GM18867 (cell line): ENCODE measurements around the gene GPR83.
"Not testable (repeated sequence)": the region's sequence is repeated elsewhere in the genome, so short reads cannot be mapped to it uniquely, and the experiment has no call there.

Experiments used
- ATAC-seq: cut with Tn5 transposase; IDR thresholded peaks from one replicate; pipeline ENCODE4 v1.9.1; 2021; ENCODE audit warnings: mild to moderate bottlenecking, moderate library complexity; ENCODE audit not compliant: unreplicated experiment

GPR83 gene

DNA sequence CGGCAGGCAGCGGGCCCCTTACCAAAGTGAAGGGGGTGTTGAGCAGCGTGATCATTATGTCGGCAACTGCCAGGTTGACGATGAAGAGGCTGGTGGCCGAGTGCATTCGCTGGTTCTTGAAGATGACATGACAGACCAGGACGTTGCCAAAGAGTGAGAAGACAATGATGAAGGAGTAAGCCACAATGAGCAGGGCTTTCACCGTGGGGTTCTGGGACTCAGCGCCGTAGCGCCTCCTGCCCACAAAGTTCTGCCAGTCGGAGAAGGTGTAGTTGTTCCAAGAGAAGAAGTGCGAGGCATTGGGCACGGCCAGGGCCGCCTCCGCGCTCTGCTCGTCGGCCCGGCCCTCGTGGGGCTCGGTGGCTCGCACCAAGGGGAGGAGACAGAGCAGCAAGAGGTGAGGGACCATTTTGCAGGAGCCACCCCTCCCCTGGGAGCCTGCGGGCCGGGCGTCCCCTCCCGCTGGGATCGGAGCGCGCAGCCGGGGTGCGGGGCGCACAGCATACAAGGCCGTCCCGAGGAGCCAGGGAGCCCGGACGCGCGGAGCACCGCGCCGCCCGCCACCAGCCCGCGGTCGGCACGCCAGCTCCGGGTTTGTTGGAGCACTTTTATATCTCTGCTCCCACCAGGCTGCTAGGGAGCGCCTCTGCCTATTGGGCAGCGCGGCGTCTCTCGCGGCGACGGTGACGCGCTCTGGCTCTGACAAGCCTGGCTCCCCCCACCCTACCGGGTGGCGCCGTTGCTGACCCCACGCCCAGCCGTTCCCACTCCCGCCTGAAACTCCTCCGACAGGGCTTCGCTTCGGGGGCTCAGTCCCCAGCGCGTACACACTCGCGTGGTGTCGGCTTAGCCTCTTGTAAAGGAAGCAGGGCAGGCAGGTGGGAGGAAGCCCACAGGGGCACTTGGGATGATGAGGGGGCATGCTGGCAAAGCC is at the start of gene GPR83:
Gene GPR83 (minus strand): TSS at position 581 of the 934 bp plus-strand sequence. CDS start 172 bp downstream, at position 409.
- ATAC-seq: no peak

DNA sequence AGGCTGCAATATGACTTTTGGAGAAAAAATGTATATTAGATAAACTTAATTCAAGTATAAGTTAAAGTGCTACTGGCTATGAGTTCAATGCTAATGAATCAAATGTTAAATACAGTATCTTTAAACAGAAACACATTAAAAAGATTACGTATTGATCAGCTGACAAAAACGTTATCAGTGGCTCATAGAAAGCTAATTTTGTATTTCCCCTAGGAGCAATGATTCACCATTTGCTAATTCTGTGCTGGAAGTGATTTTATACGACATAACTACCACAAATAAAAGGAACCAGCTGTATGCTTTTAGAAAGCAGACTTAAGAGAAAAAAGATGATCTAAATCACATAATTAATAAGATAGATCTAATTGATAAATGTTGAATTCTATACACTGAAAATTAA is 48.8 kb upstream of the GPR83 start:
- ATAC-seq: no peak

DNA sequence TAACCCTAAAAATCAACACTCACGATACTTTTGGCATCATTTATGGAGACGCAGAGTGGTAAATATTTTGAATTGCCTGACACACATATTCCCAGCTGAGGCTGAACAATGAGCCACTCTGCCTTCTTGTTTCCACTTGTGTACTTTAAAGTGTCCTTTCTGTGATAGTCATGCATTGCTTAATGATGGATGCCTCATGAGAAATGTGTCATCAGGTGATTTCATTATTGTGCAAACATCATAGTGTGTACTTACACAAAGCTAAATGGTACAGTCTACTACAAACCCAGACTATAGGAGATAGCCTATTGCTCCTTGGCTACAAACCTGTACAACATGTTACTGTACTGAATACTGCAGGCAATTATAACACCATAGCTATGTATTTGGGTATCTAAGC is 48.2 kb upstream of the GPR83 start:
- ATAC-seq: no peak

DNA sequence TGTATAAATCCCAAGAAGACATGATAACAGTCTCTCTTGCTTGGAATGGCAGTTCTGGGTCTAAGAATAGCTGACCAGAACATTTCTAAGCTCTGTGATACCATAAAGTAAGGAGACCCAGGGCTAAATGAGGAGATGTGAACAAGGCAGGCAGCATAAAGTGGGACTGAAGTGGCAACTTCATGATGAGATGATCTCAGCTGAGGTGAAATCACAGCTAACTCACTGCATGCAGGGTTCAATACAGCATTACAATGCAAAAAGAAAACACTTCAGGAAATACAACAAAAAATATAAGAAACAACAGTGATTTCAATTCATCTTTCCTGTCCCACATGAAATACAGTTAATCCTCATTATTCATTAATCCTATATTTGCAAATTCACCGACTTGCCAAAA is 47.8 kb upstream of the GPR83 start:
- ATAC-seq: no peak

DNA sequence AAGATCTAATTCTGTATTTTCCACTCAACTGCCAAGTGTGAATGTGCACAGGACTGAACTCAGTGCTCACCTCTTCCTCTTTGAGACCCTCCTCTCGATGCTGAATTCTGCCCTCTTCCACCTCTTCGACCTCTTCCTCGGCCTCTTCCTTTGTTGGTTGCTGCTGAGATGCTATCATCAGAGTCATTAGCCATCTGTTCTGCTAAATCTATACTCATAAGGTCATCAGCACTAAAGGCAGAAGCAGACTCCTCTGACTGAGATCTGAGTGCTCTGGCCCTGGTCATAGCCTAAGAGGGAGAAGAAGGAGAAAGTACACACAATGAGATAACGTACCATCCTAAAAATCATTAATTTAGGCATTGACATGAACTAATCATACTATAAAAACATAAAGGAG is 45.9 kb upstream of the GPR83 start:
- ATAC-seq: no peak

DNA sequence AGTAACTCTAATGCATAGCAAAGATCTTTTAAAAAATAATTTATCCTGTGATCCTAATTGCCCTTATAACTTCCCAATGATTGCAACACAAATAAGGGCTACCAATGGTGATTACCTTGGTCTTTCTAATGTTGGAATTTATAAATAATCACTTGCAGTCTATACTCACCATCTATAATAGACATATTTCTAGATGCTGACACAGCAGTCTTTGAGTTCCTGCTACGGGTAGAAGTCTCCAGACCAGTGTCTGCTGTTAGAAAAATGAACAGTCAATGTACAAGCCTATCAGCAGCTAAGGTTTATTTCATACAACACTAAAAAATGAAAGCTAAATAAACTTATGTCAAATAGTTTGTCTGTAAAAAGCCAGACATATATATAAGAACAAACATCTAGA is 44.4 kb upstream of the GPR83 start:
- no peak for ATAC-seq

DNA sequence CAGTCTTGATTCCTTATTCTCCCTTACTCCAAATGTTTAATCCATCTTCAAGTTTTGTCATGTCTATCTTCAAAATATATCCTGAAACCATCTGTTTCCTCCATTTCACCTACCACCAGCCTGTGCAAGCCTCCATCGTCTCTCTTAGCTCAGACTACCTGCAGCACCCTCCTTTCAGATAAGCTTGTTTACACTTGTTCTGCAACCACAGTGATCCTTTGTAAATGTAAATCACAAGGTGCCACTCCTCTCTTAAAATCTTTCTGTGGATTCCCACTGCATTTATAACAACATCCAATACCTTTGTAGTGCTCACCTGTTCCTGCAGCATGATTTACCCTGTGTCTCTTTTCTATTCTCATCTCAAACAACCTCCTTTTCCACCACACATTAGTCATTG is 31.8 kb upstream of the GPR83 start:
- ATAC-seq: no peak

DNA sequence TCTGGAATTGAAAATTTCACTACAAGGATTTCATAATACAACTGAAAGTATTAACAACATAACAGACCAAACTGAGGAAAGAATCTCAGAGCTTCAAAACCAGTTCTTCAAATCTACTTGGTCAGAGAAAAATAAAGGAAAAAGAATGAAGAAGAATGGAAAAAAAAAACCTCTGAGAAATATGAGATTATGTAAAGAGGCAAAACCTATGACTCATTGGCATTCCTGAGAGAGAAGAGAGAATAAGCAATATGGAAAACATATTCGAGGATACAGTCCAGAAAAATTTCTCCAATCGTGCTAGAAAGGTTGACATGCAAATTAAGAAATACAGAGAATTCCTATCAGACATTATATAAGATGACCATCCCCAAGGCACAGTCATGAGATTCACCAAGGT is 23.4 kb upstream of the GPR83 start:
- ATAC-seq: no peak

DNA sequence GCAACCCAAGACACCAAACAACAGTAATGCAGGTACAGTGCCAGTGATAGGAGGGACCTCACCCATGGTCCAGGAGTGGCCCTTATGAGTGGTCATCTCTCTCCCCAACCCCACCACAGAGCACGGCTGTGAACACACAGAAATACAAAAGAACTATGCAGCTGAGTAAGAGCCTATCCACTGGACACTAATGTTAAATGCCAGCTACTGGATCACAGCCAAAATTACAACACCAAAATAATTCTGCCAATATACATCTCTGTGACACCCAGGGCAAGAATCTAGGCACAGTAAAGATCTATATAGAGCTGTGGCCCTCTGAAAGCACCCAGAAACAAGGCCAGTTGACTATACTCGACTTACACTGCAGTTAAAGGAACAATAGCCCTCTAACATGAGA is 22.8 kb upstream of the GPR83 start:
- no peak for ATAC-seq

DNA sequence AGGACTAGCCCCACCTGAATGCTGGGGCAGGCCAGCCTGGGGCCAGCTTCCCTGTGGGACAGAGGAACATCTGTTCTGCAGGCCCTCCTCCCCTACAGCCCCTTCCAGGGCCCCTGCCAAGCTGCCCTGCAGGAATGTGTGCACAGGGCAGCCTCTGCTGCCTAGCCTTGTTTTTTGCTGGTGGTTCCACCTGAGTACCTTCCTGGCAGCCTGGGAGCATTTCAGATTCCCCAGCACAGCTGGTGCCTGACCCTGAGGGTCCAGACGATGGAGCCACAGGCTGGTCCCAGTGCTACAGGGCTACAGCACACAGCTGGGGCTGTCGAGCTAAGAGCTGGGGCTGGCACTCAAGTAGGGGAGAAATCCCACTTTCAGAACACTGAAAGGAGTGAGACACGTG is 22.3 kb upstream of the GPR83 start:
- no peak for ATAC-seq

DNA sequence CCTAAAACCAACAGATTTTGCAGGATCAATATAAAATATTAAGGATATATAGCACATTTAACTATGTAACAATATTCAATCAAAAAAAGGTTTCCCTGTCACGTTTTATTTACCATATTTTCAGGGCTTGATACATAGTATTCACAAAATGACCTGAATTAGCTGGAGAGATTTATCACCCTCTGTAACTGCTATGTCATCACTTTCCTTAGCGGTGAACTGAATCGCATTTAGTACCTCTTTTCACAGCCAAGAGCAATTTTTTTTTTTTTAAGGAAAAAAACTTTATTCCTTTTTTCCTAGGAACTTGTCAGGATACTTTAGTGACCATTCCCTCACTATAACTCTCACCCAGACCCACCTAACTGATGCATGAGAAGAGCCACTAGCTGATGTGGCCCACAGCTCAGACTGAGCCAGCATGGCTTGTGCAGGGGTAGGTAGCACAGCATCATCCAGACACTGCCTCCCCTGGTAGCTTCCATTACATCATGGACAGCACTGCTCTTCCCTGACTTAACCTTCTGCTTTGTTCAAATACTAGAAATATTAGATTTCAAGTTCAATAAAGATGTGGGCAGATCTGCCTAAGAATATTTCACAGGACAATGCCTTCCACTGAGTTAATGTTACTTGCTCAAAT is 17.0 kb upstream of the GPR83 start:
- ATAC-seq: no peak

DNA sequence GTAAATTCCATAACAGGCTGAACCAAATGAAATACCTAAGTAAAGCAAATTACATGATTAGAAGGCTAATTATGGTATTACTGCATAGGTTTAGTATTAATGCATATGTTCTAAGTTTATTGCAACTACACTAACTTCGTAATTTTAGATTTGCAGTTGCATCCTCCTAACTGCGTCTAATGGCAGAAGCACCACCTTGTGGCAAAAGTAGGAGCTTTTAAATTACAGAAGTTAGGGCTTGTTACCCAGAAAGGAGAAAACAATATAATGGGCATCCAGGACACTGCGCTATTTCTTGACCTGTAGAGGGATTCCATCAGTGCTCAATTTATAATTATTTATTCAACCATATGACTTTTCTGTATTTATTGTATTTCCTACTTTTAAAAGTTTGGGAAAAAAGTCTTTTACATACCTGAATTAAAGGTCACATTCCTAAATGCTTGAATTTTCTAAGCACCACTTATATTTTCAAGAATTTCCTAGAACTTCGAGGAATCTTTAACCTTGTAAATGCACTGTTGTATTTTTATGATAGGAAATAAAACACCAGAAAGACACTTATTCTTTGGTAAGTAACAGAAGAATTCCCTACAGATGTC is 16.3 kb upstream of the GPR83 start:
- ATAC-seq: no peak

DNA sequence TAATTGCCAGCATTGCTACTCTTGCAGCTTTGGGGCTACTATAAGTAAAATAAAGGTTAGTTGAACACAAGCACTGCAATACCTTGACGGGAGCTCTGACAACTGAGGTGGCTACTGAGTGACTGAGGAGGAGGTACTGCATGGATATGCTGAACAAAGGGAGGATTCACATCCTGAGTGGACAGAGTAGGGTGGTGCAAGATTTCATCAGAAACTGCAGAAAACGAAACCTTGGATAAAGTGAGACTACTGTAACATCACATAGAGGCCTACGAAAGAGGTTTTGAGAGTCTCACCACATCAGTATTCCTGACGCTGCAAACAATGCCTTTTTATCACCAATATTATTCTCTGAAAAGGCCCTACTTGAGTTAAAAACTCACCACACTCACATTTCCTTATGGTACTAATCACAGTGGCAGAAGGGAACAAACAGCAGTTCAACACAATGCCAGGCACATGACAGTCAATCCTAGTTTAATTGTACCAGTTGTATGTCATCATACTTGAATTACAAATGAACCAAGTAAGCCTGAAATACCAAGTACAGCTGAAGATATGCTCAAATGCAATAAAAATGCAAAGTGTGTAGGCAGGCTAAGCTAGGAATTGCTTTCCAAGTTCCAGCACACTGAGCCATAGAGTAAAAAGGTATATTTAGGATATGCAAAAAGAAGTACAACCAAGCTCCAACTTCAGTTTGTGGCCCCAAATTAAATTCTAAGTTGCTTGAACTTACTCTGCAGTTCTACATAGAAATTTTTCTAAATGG is 4.0 kb upstream of the GPR83 start:
- ATAC-seq: no peak

DNA sequence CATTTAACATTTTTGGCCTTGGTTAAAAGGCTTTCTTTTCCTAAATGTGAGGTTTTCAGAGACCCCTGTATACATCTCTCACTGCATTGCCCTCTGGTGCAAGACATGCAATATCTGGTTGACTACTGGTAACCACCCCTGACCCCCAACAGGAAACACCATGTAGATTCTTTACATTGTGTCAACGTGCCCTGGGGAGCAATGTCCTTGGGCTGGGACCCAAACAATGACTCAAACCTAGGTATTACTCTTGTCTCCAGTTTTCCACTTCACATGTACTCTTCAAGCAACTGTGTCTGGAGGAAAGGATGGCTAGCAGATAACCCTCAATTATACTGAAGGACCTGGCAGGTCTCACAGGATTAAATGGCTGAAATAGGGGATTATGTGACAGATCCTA is 1.1 kb upstream of the GPR83 start:
- ATAC-seq: no peak

DNA sequence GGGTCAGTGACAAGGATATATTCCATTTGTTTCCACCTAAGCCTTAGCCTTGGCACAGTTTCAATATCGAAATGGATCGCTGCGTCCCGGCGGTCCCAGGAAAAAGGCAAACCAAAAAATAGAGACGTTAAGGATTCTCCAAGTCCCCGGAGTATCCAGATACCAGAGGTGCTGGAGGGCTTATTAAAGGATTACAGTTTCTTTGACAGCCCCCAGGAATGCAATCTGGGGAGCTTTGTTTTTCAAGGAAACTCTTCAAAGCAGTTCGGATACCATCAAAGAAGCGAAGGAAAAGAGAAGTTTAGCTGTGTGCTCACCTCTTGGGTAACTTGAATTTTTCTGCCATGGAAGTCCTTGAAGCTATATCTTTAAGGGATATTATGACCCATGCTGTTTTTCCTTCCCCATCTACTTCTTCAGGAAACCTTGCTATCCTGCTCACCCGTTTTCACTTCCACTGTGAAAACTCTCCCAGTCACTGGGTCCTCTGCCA is 600 bp upstream of the GPR83 start:
- ATAC-seq: no peak

DNA sequence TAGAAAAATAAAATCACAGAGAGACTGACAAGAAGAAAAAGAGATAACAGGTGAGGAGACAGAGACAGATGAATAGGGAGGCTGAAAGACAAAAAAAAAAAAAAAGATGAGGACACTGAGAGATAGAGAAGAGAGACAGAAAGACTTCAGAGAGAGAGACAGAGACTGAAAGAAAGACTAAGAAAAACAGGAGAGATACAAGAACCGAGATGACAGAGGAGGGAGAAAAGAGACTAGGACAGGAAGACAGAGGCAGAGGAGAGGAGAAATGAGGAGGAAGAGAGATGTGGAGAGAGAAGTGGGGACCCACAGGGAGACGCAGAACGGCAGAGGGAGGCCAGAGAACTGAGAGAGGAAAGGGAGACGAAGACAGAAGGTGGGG is 771 bp downstream of the GPR83 start:
- no peak for ATAC-seq

DNA sequence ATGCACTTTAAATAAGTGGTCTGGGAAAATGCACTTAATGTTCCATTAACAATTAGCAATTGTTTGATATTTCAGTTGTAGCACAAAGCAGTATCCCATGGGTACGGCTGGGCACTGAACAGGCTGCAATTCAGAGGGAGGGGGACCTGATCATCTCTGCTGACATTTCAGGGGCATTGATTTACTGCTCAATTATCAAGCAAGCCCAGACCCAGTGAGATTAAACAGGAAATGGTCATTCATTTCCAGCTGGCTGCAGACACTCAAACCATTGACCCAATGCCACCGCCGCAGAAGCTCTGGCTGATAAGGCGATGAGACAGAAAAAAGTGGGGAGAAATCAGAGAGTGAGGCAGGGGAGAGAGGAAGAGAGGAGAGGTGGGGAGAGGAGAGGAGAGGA is 1.2 kb downstream of the GPR83 start:
- ATAC-seq: no peak

DNA sequence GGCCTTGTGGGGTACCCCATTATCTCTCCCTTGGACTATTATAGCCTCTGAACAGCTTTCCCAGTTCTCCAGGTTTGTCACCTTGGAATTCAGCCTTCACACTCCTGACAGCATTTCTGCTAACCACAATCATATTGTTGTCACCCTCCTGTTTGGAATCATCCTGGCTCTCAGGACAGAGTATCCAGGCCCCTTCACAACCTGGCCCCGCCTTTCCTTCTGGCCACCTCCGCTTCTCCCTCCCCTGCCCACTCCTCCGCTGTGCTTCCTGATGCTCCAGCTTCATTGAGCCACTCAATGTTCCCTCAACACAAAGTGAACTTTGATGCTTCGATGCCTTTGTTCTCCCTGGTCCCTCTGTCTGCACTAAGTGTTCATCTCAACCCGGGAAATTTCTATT is 3.1 kb downstream of the GPR83 start:
- no peak for ATAC-seq

DNA sequence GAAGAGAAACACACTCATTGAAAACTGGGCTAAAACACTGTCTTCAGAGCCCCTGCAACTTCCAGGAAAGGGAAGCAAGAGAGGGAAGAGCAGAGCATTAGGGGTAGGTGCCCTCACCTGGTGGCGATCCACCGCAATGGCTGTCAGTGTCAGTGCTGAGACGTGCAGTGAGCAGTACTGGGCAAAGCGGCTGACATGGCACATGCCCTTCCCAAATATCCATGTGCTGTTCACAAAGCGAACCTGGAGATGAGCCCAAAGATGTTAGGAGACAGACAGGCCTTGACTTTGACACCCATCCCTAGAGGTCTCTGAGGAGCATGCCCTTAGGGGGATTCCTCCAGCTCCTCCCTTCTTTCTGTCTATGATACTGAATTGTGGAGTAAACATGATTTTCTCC is 4.9 kb downstream of the GPR83 start:
- no peak for ATAC-seq

DNA sequence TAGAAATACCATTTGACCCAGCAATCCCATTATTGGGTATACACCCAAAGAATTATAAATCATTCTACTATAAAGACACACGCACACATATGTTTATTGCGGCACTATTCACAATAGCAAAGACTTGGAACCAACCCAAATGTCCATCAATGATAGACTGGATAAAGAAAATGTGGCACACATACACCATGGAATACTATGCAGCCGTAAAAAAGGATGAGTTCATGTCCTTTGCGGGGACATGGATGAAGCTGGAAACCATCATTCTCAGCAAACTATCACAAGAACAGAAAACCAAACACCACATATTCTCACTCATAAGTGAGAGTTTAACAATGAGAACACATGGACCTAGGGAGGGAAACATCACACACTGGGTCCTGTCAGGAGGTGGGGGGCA is 9.3 kb downstream of the GPR83 start:
- ATAC-seq: not testable (repeated sequence)

DNA sequence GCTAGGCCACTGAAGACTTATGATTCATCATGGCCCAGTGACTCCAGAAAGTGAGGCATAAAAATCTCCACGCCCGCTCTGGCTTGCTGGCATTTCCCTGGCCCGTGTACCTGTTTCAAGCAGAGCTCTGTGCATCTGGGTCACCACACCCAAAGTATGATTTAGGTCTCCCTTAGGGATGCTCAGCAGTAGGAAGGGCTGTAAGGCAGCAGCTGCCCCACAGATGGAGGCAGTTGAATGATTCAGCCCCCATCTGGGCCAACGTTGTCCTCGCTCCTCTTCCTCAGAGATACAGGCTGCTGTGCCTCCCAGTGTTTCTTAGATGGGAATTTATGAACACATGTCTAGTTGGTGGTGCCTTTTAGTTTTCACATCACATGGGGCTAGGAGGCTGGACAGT is 21.6 kb downstream of the GPR83 start:
- no peak for ATAC-seq
